Measurements from ENCODE around the gene TACR2.

TACR2 gene

GRCh38 chr10:69416695-69417094, at the start of gene TACR2:
Gene TACR2 (minus strand): TSS chr10:69416918. CDS start chr10:69416323, 595 bp downstream.
- DNase-seq = peak in 1 of 14 donors; percentile 16

GRCh38 chr10:69466158-69466490, 49.4 kb upstream of the TACR2 start:
- no peak for DNase-seq

- DNase-seq = no peak
Observed at GRCh38 chr10:69465457-69466157, 48.9 kb upstream of the TACR2 start.

- DNase-seq = peak in 6 of 14 donors; percentile 25 to 60 (median 44)
Observed at GRCh38 chr10:69464801-69465401, 48.2 kb upstream of the TACR2 start.

- DNase-seq = no peak
Observed at GRCh38 chr10:69464401-69464800, 47.7 kb upstream of the TACR2 start.

GRCh38 chr10:69463886-69464285, 47.2 kb upstream of the TACR2 start:
- no peak for DNase-seq

- no peak for DNase-seq
Observed at GRCh38 chr10:69461243-69462025, 44.7 kb upstream of the TACR2 start.

GRCh38 chr10:69460576-69461242, 44.0 kb upstream of the TACR2 start:
- no peak for DNase-seq

GRCh38 chr10:69459893-69460575, 43.3 kb upstream of the TACR2 start:
- no peak for DNase-seq

- DNase-seq = no peak
Observed at GRCh38 chr10:69459101-69459790, 42.5 kb upstream of the TACR2 start.

- peak in 9 of 14 donors; percentile 27 to 61 (median 48) for DNase-seq
Observed at GRCh38 chr10:69458430-69459100, 41.8 kb upstream of the TACR2 start.

GRCh38 chr10:69457771-69458237, 41.1 kb upstream of the TACR2 start:
- DNase-seq = no peak

GRCh38 chr10:69456880-69457693, 40.4 kb upstream of the TACR2 start:
- DNase-seq = no peak

GRCh38 chr10:69455006-69455763, 38.5 kb upstream of the TACR2 start:
- DNase-seq = no peak

- peak in 1 of 14 donors; percentile 56 for DNase-seq
Observed at GRCh38 chr10:69453795-69454194, 37.1 kb upstream of the TACR2 start.

GRCh38 chr10:69452676-69453415, 36.1 kb upstream of the TACR2 start:
- DNase-seq = no peak

GRCh38 chr10:69451784-69452251, 35.1 kb upstream of the TACR2 start:
- peak in 1 of 14 donors; percentile 35 for DNase-seq

GRCh38 chr10:69451209-69451783, 34.6 kb upstream of the TACR2 start, which contains the start of gene TSPAN15:
Gene TSPAN15 (plus strand): TSS chr10:69451465. CDS start chr10:69451595, 130 bp downstream.
- peak; percentile 34 to 96 (median 90) for DNase-seq

All from C1 segment of cervical spinal cord (tissue), 14 donors.